Measurements from ENCODE around the gene MANSC4. TPM values are rescaled to one million over a fixed set of nuclear protein-coding genes. Genes with fewer than 3 reads are reported as not detected.
A peak's percentile ranks its signal among the peaks of the same experiment; 100 is the strongest.

The MANSC4 gene
- total RNA-seq, 1 donor from 2014 or later: not detected

DNA sequence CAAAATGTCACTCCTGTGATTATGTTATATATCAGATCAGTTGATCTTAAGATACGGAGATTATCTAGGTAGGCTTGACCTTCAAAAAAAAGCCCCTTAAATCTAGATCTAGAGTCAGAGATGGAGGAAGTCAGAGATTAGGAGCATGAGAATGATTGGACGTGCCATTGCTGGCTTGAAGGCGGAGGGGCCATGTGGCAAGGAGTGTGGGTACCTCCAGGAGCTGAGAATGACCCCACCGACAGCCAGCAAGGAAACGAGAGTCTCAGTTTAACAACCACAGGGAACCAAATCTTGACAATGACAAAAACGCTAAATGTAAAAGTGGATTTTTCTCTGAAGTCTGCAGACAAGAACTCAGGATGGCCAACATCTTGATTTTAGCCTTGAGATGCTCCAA lies 32.5 kb upstream of the MANSC4 start:
- Mint-ChIP-seq H3K27me3 (peaks cover 20% of the 10 kb centered on the region), H3K27ac (no peak overlapping the region), H3K9me3 (no peaks in the 10 kb centered on the region), H3K36me3 (ENCODE audit: low read depth) (no peaks in the 10 kb centered on the region), H3K4me1 (peaks cover 11% of the 10 kb centered on the region), H3K4me3 (no peak overlapping the region)
- intact Hi-C loops (cut with micrococcal nuclease): no loop called here
- no peak for DNase-seq

DNA sequence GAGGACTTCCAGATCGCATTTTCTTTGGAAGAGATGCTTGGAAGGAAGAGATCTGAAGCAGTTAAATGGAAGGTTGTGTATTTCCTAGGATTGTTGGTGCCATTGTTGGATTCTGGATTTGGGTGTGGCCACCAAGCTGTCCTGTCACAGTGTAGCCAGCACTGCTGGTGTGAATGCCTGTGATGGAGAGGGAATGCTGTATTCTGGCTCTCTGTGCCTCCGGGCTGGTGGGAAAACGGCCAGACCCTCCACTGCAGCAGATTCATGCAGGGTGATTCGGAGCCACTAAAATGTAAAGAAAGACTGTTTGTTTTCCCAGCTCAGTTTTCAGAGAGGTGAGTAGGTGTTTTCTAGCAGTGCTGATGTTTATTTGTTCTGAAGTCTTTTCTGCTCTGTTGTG lies 30.7 kb upstream of the MANSC4 start:
- Mint-ChIP-seq H3K27me3 (peaks cover 17% of the 10 kb centered on the region), H3K4me1 (peaks cover 19% of the 10 kb centered on the region), H3K4me3 (no peak overlapping the region), H3K9me3 (no peaks in the 10 kb centered on the region), H3K27ac (no peak overlapping the region), H3K36me3 (ENCODE audit: low read depth) (no peaks in the 10 kb centered on the region)
- intact Hi-C loops (cut with micrococcal nuclease): no loop called here
- DNase-seq: no peak

DNA sequence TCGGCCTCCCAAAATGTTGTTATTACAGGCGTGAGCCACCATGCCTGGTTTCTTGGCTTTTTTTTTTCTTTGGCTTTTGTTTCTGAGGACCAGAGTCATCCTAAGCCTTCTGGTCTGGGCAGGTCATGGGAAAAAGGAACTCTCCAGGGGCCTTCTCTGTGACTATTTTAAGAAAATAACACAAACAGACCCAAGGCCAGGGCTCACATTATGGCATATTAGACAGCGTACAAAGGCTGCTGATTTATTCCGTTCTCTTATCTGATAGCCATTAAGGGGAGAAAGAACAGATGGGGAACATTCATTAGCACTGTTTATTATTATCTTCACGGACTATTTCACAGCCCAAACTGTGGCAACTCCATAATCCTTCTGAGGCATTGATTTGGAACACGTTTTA lies 28.8 kb upstream of the MANSC4 start:
- no peak for DNase-seq
- peaks cover 12% of the 10 kb centered on the region for H3K4me1 Mint-ChIP-seq
- intact Hi-C loops (cut with micrococcal nuclease): no loop called here
- H3K27me3 Mint-ChIP-seq: peaks cover 14% of the 10 kb centered on the region
- no peaks in the 10 kb centered on the region for H3K9me3 Mint-ChIP-seq
- no peak overlapping the region for H3K4me3 Mint-ChIP-seq
- H3K36me3 Mint-ChIP-seq (ENCODE audit: low read depth): no peaks in the 10 kb centered on the region
- H3K27ac Mint-ChIP-seq: no peak overlapping the region

DNA sequence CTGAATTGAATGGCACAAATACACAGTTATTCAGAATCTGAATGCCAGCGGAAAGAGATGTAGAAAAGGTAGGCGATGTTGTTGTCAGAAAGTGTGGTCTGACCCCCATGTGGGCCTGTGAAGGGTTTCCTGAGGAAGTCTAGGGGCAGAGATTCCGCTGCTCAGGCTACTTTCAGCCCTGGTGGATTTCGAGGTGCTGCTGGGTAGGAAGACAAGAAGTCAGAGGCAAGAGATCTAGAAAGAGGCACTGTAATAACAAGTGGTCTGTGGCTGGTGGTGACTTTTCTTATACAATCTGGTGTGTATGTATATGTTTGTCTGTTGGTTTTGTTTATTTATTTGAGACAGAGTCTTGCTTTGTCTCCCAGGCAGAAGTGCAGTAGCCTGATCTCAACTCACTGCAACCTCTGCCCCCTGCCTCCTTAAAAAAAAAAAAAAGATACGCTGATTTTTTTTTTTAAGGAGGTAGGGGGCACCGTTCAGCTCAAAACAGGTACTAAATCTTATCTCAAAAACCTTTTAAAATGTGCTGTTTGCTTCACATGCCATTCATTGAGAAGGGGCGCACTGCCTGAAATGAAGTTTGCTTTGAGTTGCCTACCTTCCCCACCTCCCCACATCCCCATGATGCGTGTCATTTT lies 27.1 kb upstream of the MANSC4 start:
- peak overlapping the region; percentile 3 for H3K4me3 Mint-ChIP-seq
- intact Hi-C loops (cut with micrococcal nuclease): loop anchor here (1.0 kb wide), 1 partner anchor 15 kb away; no protein-coding TSS in a partner anchor
- H3K4me1 Mint-ChIP-seq: peaks cover 17% of the 10 kb centered on the region
- no peaks in the 10 kb centered on the region for H3K36me3 Mint-ChIP-seq (ENCODE audit: low read depth)
- H3K9me3 Mint-ChIP-seq: no peaks in the 10 kb centered on the region
- DNase-seq: peak; percentile 65
- H3K27ac Mint-ChIP-seq: peak overlapping the region; percentile 43
- peaks cover 10% of the 10 kb centered on the region for H3K27me3 Mint-ChIP-seq

- H3K36me3 Mint-ChIP-seq (ENCODE audit: low read depth): peaks cover 3% of the 10 kb centered on the region
- intact Hi-C loops (cut with micrococcal nuclease): no loop called here
- no peaks in the 10 kb centered on the region for H3K9me3 Mint-ChIP-seq
- no peak overlapping the region for H3K27ac Mint-ChIP-seq
- H3K4me3 Mint-ChIP-seq: no peak overlapping the region
- H3K4me1 Mint-ChIP-seq: peaks cover 24% of the 10 kb centered on the region
- H3K27me3 Mint-ChIP-seq: peaks cover 6% of the 10 kb centered on the region
- no peak for DNase-seq
These were observed 26.2 kb upstream of the MANSC4 start for GRCh38 chr12:27806259-27806658.

DNA sequence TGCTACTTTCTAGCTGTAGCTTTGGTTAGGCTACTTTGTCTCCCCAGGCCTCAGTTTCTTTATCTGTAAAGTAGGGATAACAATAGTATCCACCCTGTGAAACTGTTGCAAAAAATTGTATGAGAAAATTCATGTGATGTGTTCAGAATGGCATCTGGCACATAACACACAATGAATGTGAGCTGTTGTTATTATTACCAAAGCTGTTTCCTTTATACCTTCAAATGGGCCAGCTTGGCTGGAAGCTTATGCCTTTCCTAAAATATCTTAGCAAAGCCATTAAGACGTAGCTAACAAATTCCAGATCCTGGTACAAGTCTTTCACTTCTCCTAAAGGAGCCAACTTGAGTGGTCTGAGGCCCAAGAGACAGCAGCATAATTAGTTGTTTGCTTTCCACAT lies 25.2 kb upstream of the MANSC4 start:
- H3K27me3 Mint-ChIP-seq: peaks cover 5% of the 10 kb centered on the region

GRCh38 chr12:27802936-27803335 lies 22.9 kb upstream of the MANSC4 start:
- H3K4me3 Mint-ChIP-seq: no peak overlapping the region
- H3K27ac Mint-ChIP-seq: no peak overlapping the region
- peaks cover 36% of the 10 kb centered on the region for H3K4me1 Mint-ChIP-seq

More for the DNA sequence above, 25.2 kb upstream of the MANSC4 start:
- Mint-ChIP-seq H3K4me1 (peaks cover 34% of the 10 kb centered on the region), H3K27ac (no peak overlapping the region), H3K36me3 (ENCODE audit: low read depth) (peaks cover 13% of the 10 kb centered on the region), H3K9me3 (no peaks in the 10 kb centered on the region), H3K4me3 (no peak overlapping the region)
- intact Hi-C loops (cut with micrococcal nuclease): no loop called here
- DNase-seq: no peak

DNA sequence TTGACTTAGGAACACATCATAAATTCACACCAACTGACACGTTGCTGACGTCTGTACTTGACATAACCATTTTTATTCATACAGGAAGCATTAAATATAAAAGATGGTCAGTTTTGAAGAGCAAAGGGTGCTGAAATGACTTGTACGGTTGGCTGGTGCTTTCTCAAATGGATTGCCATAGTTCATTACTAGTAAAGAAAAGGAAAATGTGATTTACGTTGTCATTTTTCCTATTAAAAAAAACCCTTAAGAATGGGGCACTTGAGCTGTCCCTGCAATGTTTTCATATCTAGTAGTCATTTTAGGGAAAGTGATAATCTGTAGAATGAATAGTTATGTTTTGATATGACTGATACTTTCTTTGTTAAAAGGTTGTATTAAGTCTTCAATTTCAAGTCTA lies 22.5 kb upstream of the MANSC4 start:
- Mint-ChIP-seq H3K9me3 (no peaks in the 10 kb centered on the region), H3K36me3 (ENCODE audit: low read depth) (peaks cover 27% of the 10 kb centered on the region), H3K4me3 (no peak overlapping the region), H3K4me1 (peaks cover 36% of the 10 kb centered on the region), H3K27ac (peak overlapping the region; percentile 72), H3K27me3 (peaks cover 5% of the 10 kb centered on the region)
- no peak for DNase-seq
- intact Hi-C loops (cut with micrococcal nuclease): loop anchor here (1.0 to 5.0 kb wide), 5 partner anchors 20 to 1300 kb away; partner anchors contain the start of genes BMAL2, KLHL42 and MANSC4

More at GRCh38 chr12:27802936-27803335, 22.9 kb upstream of the MANSC4 start:
- Mint-ChIP-seq H3K27me3 (peaks cover 5% of the 10 kb centered on the region), H3K36me3 (ENCODE audit: low read depth) (peaks cover 23% of the 10 kb centered on the region), H3K9me3 (no peaks in the 10 kb centered on the region)
- intact Hi-C loops (cut with micrococcal nuclease): loop anchor here (1.0 to 5.0 kb wide), 5 partner anchors 19 to 1299 kb away; partner anchors contain the start of genes BMAL2, KLHL42 and MANSC4
- DNase-seq: no peak

DNA sequence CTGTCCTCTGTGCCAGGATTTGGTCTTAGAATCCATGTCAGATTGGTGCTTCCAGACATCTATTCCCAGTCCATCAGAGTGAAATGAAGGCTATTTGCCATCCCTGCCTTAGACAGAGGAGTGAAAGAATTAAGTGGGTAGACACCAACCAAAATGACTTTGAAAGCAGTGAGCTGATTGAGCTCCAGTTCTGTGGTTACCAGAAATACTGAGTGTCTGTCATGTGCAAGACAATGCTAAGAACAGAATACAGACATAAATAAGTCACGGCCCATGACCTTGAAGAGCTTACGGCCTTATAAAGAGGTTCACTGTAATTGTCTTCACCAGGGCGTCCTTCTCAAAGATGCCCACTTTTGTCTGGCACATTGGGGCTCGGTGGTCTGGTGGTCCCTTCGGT lies 21.6 kb upstream of the MANSC4 start:
- Mint-ChIP-seq H3K27ac (peak overlapping the region; percentile 84), H3K4me3 (no peak overlapping the region), H3K27me3 (peaks cover 5% of the 10 kb centered on the region), H3K4me1 (peaks cover 30% of the 10 kb centered on the region), H3K36me3 (ENCODE audit: low read depth) (peaks cover 35% of the 10 kb centered on the region), H3K9me3 (no peaks in the 10 kb centered on the region)
- no peak for DNase-seq
- intact Hi-C loops (cut with micrococcal nuclease): loop anchor here (1.0 to 5.0 kb wide), 6 partner anchors 21 to 1301 kb away; partner anchors contain the start of genes BMAL2, KLHL42 and MANSC4

- Mint-ChIP-seq H3K36me3 (ENCODE audit: low read depth) (peaks cover 38% of the 10 kb centered on the region), H3K27ac (peak overlapping the region; percentile 84), H3K27me3 (peaks cover under 1% of the 10 kb centered on the region), H3K4me1 (peaks cover 25% of the 10 kb centered on the region), H3K9me3 (no peaks in the 10 kb centered on the region), H3K4me3 (peak overlapping the region; percentile 37)
- no peak for DNase-seq
- intact Hi-C loops (cut with micrococcal nuclease): loop anchor here (2.0 to 5.0 kb wide), 3 partner anchors 38 to 1301 kb away; partner anchors contain the start of gene BMAL2
These were observed 20.8 kb upstream of the MANSC4 start for GRCh38 chr12:27800819-27801218.

- H3K36me3 Mint-ChIP-seq (ENCODE audit: low read depth): peaks cover 62% of the 10 kb centered on the region
- DNase-seq: no peak
- no peaks in the 10 kb centered on the region for H3K9me3 Mint-ChIP-seq
- H3K27ac Mint-ChIP-seq: no peak overlapping the region
- no peak overlapping the region for H3K4me3 Mint-ChIP-seq
- no peaks in the 10 kb centered on the region for H3K27me3 Mint-ChIP-seq
- H3K4me1 Mint-ChIP-seq: peaks cover 28% of the 10 kb centered on the region
- intact Hi-C loops (cut with micrococcal nuclease): no loop called here
These were observed 17.4 kb upstream of the MANSC4 start for GRCh38 chr12:27797301-27798025.

- Mint-ChIP-seq H3K27ac (no peak overlapping the region), H3K4me1 (peaks cover 18% of the 10 kb centered on the region)
These were observed 16.1 kb upstream of the MANSC4 start for GRCh38 chr12:27796128-27796527.

DNA sequence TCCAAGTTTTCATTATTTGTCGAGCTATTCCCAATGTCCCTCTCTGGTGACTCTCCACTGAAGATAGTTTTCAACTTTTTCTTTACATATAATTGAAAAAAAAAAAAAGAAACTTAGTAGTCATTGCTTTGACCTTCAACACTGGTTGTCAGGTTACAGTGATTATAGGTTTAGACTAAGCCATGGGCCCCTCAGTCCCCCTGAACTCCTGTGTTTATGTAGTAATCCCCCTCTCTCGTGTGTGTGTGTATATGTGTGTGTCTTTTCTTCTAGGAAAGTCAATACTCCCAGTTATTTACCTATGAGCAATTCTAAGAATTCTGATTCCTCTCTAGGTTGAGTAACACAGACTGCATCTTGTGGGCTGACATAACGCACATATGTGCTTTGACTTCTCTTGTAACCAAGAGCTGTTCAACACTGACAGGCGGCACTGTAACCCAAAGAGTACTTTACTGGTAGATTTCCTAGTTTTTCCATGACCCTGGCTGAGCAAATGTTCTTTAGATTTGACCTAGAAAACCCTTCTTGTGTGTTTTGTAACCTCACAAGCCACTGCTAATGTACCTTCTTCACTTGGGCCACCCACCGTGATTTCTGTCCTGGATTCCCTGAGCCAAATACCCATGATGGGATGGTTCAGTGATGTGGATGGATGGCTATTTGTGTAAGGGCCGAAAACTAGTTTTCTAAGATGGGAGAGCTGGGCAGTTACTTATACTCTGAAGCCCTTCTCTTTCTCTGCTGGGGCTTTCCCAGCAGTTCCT lies 15.0 kb upstream of the MANSC4 start:
- Mint-ChIP-seq H3K4me1 (peaks cover 7% of the 10 kb centered on the region), H3K27me3 (no peaks in the 10 kb centered on the region), H3K4me3 (no peak overlapping the region), H3K9me3 (no peaks in the 10 kb centered on the region), H3K36me3 (ENCODE audit: low read depth) (peaks cover 63% of the 10 kb centered on the region), H3K27ac (no peak overlapping the region)
- no peak for DNase-seq
- intact Hi-C loops (cut with micrococcal nuclease): no loop called here

More at GRCh38 chr12:27796128-27796527, 16.1 kb upstream of the MANSC4 start:
- intact Hi-C loops (cut with micrococcal nuclease): no loop called here
- no peaks in the 10 kb centered on the region for H3K9me3 Mint-ChIP-seq
- H3K36me3 Mint-ChIP-seq (ENCODE audit: low read depth): peaks cover 69% of the 10 kb centered on the region
- no peak for DNase-seq
- H3K27me3 Mint-ChIP-seq: no peaks in the 10 kb centered on the region
- no peak overlapping the region for H3K4me3 Mint-ChIP-seq
